GM20000 (cell line): ENCODE measurements around the gene MEGF6.

Experiments
- DNase-seq: peaks from one replicate; pipeline ENCODE4 v3.0.0; 2012; ENCODE audit warnings: low spot score
- TF ChIP-seq, protein P1 (sequence below): IDR thresholded peaks from 2 replicates; pipeline ENCODE4 v1.5.1; 2012; ENCODE audit warnings: mild to moderate bottlenecking, control low read depth; ENCODE audit errors: extremely low read depth, missing control alignments

Gene MEGF6

DNA sequence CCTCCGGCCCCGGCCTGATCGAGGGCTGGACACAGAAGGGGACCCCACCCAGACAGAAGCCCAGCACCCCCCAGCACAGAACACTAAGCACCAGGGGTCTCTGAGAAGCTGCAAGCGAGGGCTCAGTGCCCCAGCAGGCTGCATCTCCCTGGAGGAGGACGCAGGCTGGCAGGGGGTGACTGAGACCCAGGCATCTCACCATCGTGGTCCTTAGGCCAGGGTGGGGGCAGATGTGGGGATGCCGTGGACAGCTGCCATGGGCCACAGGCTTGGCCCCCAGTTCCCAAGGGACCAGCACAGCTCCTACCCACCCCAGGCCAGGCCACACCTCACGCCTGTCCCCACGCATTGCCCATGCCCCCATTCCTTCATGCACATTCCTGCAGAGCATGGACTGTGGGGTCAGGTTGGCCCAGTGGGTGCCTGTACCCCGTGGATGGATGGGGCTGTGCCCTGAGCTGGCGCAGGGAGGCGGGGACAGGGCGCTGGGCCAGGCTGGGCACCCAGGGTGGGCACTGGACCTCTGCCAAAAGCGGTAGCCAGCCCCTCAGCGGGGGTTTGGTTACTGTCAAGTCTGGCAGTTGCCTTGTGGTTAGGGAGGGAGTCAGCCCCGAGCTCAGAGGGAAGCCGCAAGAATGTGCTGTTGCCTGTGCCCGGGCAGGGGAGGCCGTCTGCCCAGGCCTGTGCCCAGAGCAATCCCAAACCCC, 95.4 kb downstream of the MEGF6 start:
- TF ChIP-seq, protein P1, sequence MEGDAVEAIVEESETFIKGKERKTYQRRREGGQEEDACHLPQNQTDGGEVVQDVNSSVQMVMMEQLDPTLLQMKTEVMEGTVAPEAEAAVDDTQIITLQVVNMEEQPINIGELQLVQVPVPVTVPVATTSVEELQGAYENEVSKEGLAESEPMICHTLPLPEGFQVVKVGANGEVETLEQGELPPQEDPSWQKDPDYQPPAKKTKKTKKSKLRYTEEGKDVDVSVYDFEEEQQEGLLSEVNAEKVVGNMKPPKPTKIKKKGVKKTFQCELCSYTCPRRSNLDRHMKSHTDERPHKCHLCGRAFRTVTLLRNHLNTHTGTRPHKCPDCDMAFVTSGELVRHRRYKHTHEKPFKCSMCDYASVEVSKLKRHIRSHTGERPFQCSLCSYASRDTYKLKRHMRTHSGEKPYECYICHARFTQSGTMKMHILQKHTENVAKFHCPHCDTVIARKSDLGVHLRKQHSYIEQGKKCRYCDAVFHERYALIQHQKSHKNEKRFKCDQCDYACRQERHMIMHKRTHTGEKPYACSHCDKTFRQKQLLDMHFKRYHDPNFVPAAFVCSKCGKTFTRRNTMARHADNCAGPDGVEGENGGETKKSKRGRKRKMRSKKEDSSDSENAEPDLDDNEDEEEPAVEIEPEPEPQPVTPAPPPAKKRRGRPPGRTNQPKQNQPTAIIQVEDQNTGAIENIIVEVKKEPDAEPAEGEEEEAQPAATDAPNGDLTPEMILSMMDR = no peak
- no peak for DNase-seq

DNA sequence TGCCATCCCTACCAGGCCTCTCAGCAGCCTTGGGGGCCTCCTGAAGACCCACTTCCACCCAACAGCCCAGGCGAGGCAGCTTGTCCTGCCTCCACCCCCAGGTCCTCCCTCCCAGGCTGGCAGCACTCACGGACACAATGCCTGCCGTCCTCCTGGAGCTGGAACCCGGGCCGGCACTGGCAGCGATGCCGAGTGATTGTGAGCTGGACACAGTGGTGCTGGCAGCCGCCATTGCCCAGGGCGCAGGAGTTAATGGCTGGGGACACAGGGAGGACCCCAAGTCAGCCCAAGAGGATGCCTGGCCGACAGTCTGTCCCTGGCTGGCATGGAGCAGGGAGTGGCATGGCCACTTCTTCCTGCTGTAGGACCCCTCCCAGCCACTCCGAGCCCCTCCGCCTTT, 96.0 kb downstream of the MEGF6 start:
- TF ChIP-seq, protein P1 = no peak
- DNase-seq = no peak

DNA sequence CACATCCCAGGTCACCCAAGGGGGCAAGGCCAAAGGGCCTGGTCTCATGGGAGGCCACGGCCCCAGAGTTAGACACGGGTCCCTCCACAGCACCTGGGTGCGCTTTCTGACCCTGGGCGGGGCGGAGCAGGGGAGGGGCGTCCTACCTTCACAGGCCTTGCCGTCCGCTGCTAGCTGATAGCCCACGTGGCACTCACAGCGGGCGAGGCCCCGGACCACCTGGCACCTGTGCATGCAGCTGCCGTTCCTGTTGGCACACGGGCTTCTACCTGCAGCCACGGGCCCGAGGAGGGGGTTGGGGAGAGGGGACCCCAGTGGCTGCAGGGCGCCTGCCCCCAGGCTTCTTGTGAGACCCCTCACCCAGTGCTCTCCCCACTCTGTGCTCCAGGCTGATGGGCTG, 96.9 kb downstream of the MEGF6 start:
- DNase-seq = no peak
- TF ChIP-seq, protein P1 = no peak

- no peak for DNase-seq
- TF ChIP-seq, protein P1 = no peak
These were observed 99.5 kb downstream of the MEGF6 start for GRCh38 chr1:3511856-3512255.

GRCh38 chr1:3511306-3511705, 100.0 kb downstream of the MEGF6 start:
- TF ChIP-seq, protein P1 = no peak
- no peak for DNase-seq

GRCh38 chr1:3510956-3511250, 100.4 kb downstream of the MEGF6 start:
- no peak for DNase-seq
- TF ChIP-seq, protein P1 = no peak

GRCh38 chr1:3510136-3510955, 101.0 kb downstream of the MEGF6 start:
- DNase-seq = no peak

More at GRCh38 chr1:3510136-3510955, 101.0 kb downstream of the MEGF6 start:
- TF ChIP-seq, protein P1 = no peak
